GM12874 (cell line): Measurements from ENCODE around the gene RNF215.

ENCODE experiments used
- TF ChIP-seq, protein P1 (sequence below): IDR thresholded peaks from 2 replicates; pipeline ENCODE4 v1.5.1; 2011; ENCODE audit warnings: low read depth, mild to moderate bottlenecking, control low read depth, low read length, moderate library complexity; ENCODE audit not compliant: insufficient read depth

The RNF215 gene

DNA sequence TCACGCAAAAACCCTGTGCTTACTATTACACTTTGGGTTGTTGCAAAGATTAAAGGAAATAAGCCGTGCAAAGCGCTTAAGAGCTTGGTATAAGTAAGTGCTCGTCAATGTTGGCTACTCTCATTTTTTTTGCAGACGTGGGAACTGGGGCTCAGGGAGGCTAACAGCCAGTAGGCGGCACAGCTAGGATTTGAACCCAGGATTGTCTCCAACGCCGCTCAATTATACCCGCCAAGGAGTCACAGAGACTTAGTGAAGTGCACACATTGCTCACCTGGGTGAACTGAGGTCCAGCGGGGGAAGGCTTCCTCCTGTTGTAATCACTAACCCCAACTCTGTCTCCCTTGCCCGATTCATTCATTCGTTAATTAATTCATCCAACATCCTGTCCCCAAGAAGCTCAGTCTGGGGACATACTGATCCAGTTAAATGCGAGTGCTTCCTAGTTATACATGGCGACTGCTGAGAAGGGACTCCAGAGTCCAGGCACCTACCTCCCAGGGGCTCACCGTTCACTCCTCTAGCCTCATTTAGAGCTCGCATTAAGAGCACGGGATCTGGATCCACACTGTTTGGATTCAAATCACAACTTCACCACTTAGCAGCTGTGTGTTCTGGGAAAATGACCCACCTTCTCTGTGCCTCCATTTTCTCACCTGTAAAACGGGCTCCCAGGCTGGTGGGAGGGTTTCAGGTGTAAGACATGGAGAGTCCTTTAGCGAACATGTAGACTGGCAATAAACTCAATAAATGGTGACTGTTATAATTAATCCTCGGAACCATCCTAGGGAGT, 37.5 kb upstream of the RNF215 start:
- TF ChIP-seq, protein P1, sequence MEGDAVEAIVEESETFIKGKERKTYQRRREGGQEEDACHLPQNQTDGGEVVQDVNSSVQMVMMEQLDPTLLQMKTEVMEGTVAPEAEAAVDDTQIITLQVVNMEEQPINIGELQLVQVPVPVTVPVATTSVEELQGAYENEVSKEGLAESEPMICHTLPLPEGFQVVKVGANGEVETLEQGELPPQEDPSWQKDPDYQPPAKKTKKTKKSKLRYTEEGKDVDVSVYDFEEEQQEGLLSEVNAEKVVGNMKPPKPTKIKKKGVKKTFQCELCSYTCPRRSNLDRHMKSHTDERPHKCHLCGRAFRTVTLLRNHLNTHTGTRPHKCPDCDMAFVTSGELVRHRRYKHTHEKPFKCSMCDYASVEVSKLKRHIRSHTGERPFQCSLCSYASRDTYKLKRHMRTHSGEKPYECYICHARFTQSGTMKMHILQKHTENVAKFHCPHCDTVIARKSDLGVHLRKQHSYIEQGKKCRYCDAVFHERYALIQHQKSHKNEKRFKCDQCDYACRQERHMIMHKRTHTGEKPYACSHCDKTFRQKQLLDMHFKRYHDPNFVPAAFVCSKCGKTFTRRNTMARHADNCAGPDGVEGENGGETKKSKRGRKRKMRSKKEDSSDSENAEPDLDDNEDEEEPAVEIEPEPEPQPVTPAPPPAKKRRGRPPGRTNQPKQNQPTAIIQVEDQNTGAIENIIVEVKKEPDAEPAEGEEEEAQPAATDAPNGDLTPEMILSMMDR = no peak

DNA sequence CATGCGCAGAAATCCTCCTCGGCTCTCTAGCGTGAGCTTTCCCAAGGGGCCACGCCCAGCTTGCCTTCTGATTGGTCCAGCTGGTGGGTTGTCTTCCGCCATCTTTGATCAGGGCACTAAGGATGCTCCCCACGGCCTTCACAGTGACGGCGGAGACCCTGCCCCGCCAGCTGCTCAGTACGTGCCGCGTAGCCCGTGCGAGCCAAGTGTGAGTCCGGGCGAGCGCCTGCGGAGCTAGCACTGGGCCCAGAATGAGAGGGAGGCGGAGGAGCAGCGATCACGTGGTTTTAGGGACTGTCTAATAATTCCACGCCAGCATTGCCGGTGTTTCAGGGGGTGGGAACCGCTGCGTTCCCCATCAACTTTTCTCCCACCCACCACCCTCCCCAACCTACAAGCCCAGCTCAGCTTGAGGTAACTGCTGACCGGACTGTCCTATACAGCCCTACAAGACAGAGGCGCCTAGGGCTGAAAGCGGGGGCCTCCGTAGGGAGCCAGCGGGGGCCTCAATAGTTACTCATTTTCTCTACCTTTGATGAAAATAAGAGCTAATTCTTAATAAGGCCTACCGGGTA, 36.8 kb upstream of the RNF215 start:
- TF ChIP-seq, protein P1 = no peak

DNA sequence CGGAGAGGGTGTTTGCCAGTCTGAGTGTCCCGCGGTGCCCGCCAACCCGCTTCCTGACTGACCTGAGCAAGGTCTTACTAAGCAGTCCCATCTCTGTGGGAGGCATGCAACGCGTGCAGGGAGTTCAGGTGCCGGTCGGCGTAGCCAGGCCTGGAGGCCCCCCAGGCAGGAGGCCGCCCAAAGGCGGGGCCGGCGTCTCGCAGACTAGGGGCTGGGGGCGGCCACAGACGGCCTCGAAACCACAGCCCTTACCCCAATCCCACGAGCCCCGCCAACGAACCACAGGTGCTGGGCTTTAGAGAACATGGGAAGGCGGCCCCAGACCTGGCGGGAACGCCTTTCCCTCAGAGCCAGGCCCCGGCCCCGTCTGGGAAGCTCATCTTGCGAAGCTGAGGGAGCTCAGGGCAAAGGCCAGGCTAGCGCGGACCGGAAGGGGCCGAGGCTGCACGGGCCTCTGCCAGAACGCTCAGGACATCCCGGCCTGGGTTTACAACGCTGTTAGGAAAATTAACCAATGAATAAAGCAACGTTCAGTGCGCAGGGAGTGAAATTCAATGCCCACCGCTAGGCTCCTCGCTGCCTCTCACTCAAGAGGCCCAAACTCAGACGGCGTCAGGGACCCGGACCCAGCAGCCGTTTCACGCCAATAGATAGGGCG, 36.2 kb upstream of the RNF215 start:
- TF ChIP-seq, protein P1 = no peak

GRCh38 chr22:30422481-30423300, 35.5 kb upstream of the RNF215 start:
- TF ChIP-seq, protein P1 = no peak

- TF ChIP-seq, protein P1 = no peak
Measured at GRCh38 chr22:30421695-30422480, 34.7 kb upstream of the RNF215 start.

- TF ChIP-seq, protein P1 = no peak
Measured at GRCh38 chr22:30420347-30421125, 33.3 kb upstream of the RNF215 start.
